HepG2 (cell line): ENCODE measurements around the gene ARFGEF2. TPM values are rescaled to one million over a fixed set of nuclear protein-coding genes. Genes with fewer than 3 reads are reported as not detected.

Experiments used
- ATAC-seq: fragments of 200-7000 bp; cut with Tn5 transposase; 3 replicates; pipeline ENCODE4 v1.9.1; 2020; ENCODE audit warnings: mild to moderate bottlenecking, moderate library complexity
- BruUV-seq: library from RNA; stranded (reverse); fragments of 400-500 nt; replicated peaks from 2 replicates; lab custom pipeline; 2021; lab: Mats Ljungman, UMichigan
- CTCF ChIA-PET: fragments of 300-600 bp; formaldehyde crosslinking; extraction: SDS; loops from one replicate; lab custom pipeline; 2021; ENCODE audit warnings: low total read pairs, inconsistent platforms, low intra/inter-chr PET ratio; lab: Yijun Ruan, JAX
- POLR2A ChIA-PET: fragments of 350-600 bp; sonication (Branson Sonifier 250); formaldehyde crosslinking; loops from one replicate; lab custom pipeline; 2020; ENCODE audit warnings: antibody characterized with exemption, inconsistent platforms; lab: Yijun Ruan, JAX
- DNase-seq: peaks from one replicate; pipeline ENCODE4 v3.0.0-alpha.2; 2015; ENCODE audit warnings: low spot score
- FAIRE-seq: peaks from 3 replicates; lab custom pipeline; 2011; peaks lifted over from hg19 to GRCh38; lab: Jason Lieb, UNC
- H2AFZ ChIP-seq: one replicate; pipeline ENCODE4 v1.6.1; 2011; ENCODE audit warnings: low read length, inconsistent platforms
- H3K27ac ChIP-seq: fragments of 300-600 bp; 3 replicates; pipeline ENCODE4 v1.8.0; 2011; ENCODE audit warnings: mixed run types, mild to moderate bottlenecking, mixed read lengths, low read length, inconsistent platforms; ENCODE audit not compliant: insufficient read depth; ENCODE audit errors: extremely low read length
- H3K27me3 ChIP-seq, 2 experiments: fragments of 200-600 bp in 1 of 2; 2 replicates in 1 of 2; 3 replicates in 1 of 2; pipeline versions ENCODE4 v1.6.0 to v1.8.0; 2011; ENCODE audit warnings: low read length in 2 of 2, mild to moderate bottlenecking in 2 of 2, moderate library complexity in 2 of 2, inconsistent platforms in 1 of 2; ENCODE audit not compliant: insufficient read depth in 2 of 2, control insufficient read depth in 1 of 2
- H3K36me3 ChIP-seq, 2 experiments: fragments of 200-600 bp in 1 of 2; replicated peaks in 1 of 2; 2 replicates in 1 of 2; 3 replicates in 1 of 2; pipeline versions ENCODE4 v1.5.1 to v1.8.0; 2011; ENCODE audit warnings: low read length in 2 of 2, inconsistent platforms in 1 of 2; ENCODE audit not compliant: insufficient read depth in 2 of 2, control insufficient read depth in 1 of 2
- H3K4me1 ChIP-seq: 2 replicates; pipeline ENCODE4 v1.5.1; 2012; ENCODE audit warnings: low read length, inconsistent platforms; ENCODE audit not compliant: insufficient read depth
- H3K4me2 ChIP-seq: 2 replicates; pipeline ENCODE4 v1.6.0; 2011; ENCODE audit warnings: low read depth, low read length, inconsistent platforms
- H3K4me3 ChIP-seq, 3 experiments: fragments of 200-600 bp in 1 of 3; sonication (generic), shearing (Covaris generic) in 1 of 3; replicated peaks in 1 of 3; 2 replicates each; pipeline ENCODE4 v1.5.1; 2011 to 2016; ENCODE audit warnings: low read length in 3 of 3, inconsistent platforms in 2 of 3, low read depth in 2 of 3, mild to moderate bottlenecking in 2 of 3, control low read depth in 1 of 3, mixed read lengths in 1 of 3; ENCODE audit not compliant: insufficient read depth in 1 of 3
- H3K79me2 ChIP-seq: one replicate; pipeline ENCODE4 v1.6.1; 2011; ENCODE audit warnings: low read length, inconsistent platforms; ENCODE audit not compliant: insufficient read depth
- H3K9ac ChIP-seq: 2 replicates; pipeline ENCODE4 v1.6.0; 2011; ENCODE audit warnings: mild to moderate bottlenecking, low read depth, low read length, inconsistent platforms; ENCODE audit not compliant: insufficient read depth
- H3K9me3 ChIP-seq: 2 replicates; pipeline ENCODE4 v1.5.1; 2012; ENCODE audit warnings: mild to moderate bottlenecking, low read length
- H4K20me1 ChIP-seq: 2 replicates; pipeline ENCODE4 v1.6.0; 2011; ENCODE audit warnings: inconsistent platforms, mild to moderate bottlenecking, low read length, moderate library complexity; ENCODE audit not compliant: insufficient read depth
- CENPT ChIP-seq: sonication (generic); formaldehyde crosslinking; IDR thresholded peaks from 2 replicates; pipeline ENCODE4 v1.8.0; 2022; ENCODE audit warnings: low read depth, mild to moderate bottlenecking, moderate library complexity, missing genetic modification reagents
- GPN1 ChIP-seq: sonication (generic); formaldehyde crosslinking; IDR thresholded peaks from 2 replicates; pipeline ENCODE4 v1.5.1; 2020; ENCODE audit warnings: missing genetic modification reagents, borderline replicate concordance
- JARID2 ChIP-seq: sonication (generic); formaldehyde crosslinking; IDR thresholded peaks from 2 replicates; pipeline ENCODE4 v1.8.1; 2023; ENCODE audit warnings: missing genetic modification reagents, inconsistent platforms; ENCODE audit not compliant: insufficient replicate concordance
- KLF16 ChIP-seq, 2 experiments: sonication (generic) in 1 of 2; formaldehyde crosslinking in 1 of 2; IDR thresholded peaks; 2 replicates each; pipeline versions ENCODE4 v1.6.1 to v1.8.0; 2016 to 2023; ENCODE audit warnings: missing genetic modification reagents in 2 of 2, missing compliant biosample characterization in 1 of 2
- MED13 ChIP-seq: sonication (generic); formaldehyde crosslinking; IDR thresholded peaks from 2 replicates; pipeline ENCODE4 v1.5.0; 2020; ENCODE audit warnings: missing genetic modification reagents
- NPAS2 ChIP-seq: sonication (generic); formaldehyde crosslinking; IDR thresholded peaks from 2 replicates; pipeline ENCODE4 v1.8.0; 2022; ENCODE audit warnings: mild to moderate bottlenecking, missing genetic modification reagents, borderline replicate concordance
- PCBP1 ChIP-seq: fragments of 200-400 bp; formaldehyde crosslinking; IDR thresholded peaks from 2 replicates; pipeline ENCODE4 v1.6.1; 2017; ENCODE audit warnings: mild to moderate bottlenecking, low read depth, low read length, borderline replicate concordance
- PHB2 ChIP-seq: fragments of 450-650 bp; IDR thresholded peaks from 2 replicates; pipeline ENCODE4 v1.6.1; 2018; ENCODE audit not compliant: partially characterized antibody
- PLRG1 ChIP-seq: fragments of 450-650 bp; conservative IDR thresholded peaks from 2 replicates; pipeline ENCODE4 v1.6.1; 2016
- POLR2AphosphoS5 ChIP-seq: IDR thresholded peaks from 2 replicates; pipeline ENCODE4 v1.6.1; 2012; ENCODE audit warnings: low read depth, low read length
- RAD21 ChIP-seq: fragments of 450-650 bp; formaldehyde crosslinking; IDR thresholded peaks from 2 replicates; pipeline ENCODE4 v1.5.0; 2020; ENCODE audit warnings: mild to moderate bottlenecking
- RBAK ChIP-seq: sonication (generic); formaldehyde crosslinking; IDR thresholded peaks from 2 replicates; pipeline ENCODE4 v1.5.1; 2020; ENCODE audit warnings: mild to moderate bottlenecking, missing genetic modification reagents
- SMC3 ChIP-seq: IDR thresholded peaks from 2 replicates; pipeline ENCODE4 v1.6.1; 2011; ENCODE audit warnings: low read length, improper control_type of control experiment
- SMYD3 ChIP-seq: sonication (generic); formaldehyde crosslinking; IDR thresholded peaks from 2 replicates; pipeline ENCODE4 v1.8.1; 2023; ENCODE audit warnings: mild to moderate bottlenecking, missing genetic modification reagents
- STAG1 ChIP-seq: sonication (generic); formaldehyde crosslinking; IDR thresholded peaks from 2 replicates; pipeline ENCODE4 v1.4.0; 2020; ENCODE audit warnings: missing genetic modification reagents
- ZBTB39 ChIP-seq: sonication (generic); formaldehyde crosslinking; IDR thresholded peaks from 2 replicates; pipeline ENCODE4 v1.5.0; 2020; ENCODE audit warnings: missing genetic modification reagents
- ZBTB8A ChIP-seq: sonication (generic); formaldehyde crosslinking; IDR thresholded peaks from 2 replicates; pipeline ENCODE4 v1.4.0; 2020; ENCODE audit warnings: mild to moderate bottlenecking, low read depth, missing genetic modification reagents, borderline replicate concordance
- ZNF101 ChIP-seq: sonication (generic); formaldehyde crosslinking; IDR thresholded peaks from 2 replicates; pipeline ENCODE4 v1.4.0; 2020; ENCODE audit warnings: mild to moderate bottlenecking, low read depth, missing genetic modification reagents, borderline replicate concordance
- ZNF276 ChIP-seq: sonication (generic); formaldehyde crosslinking; IDR thresholded peaks from 2 replicates; pipeline ENCODE4 v1.4.0; 2020; ENCODE audit warnings: mild to moderate bottlenecking, low read depth, missing genetic modification reagents
- ZNF598 ChIP-seq: sonication (generic); formaldehyde crosslinking; IDR thresholded peaks from 2 replicates; pipeline ENCODE4 v1.5.1; 2020; ENCODE audit warnings: mild to moderate bottlenecking, missing genetic modification reagents, borderline replicate concordance
- ZNF607 ChIP-seq: sonication (generic); formaldehyde crosslinking; IDR thresholded peaks from 2 replicates; pipeline ENCODE4 v1.5.1; 2020; ENCODE audit warnings: missing genetic modification reagents, mild to moderate bottlenecking, borderline replicate concordance
- ZNF652 ChIP-seq: IDR thresholded peaks from 2 replicates; pipeline ENCODE4 v1.6.1; 2016; ENCODE audit warnings: low read depth, borderline replicate concordance
- ZNF747 ChIP-seq: sonication (generic); formaldehyde crosslinking; IDR thresholded peaks from 2 replicates; pipeline ENCODE4 v1.8.1; 2023; ENCODE audit warnings: missing genetic modification reagents, mild to moderate bottlenecking, borderline replicate concordance
- ZNF850 ChIP-seq: sonication (generic); formaldehyde crosslinking; conservative IDR thresholded peaks from 2 replicates; pipeline ENCODE4 v1.9.0; 2021; ENCODE audit warnings: mild to moderate bottlenecking, missing genetic modification reagents
- WGBS: methylation state at CpG from one replicate; pipeline ENCODE4 v1.1.6; 2017; ENCODE audit warnings: low lambda C conversion rate; 5-methylcytosine and 5-hydroxymethylcytosine counted together
- in situ Hi-C: cut with HindIII; loops from 2 replicates; pipeline ENCODE4 v1.10.0; 2017; ENCODE audit warnings: low pct_unique_long_range_greater_than_20kb; ENCODE audit not compliant: extremely low pct_ligation_motif_present
- intact Hi-C: fragments of 100-400 bp; cut with micrococcal nuclease; formaldehyde crosslinking; loops from one replicate; pipeline ENCODE4 v1.10.0; 2022; ENCODE audit not compliant: unreplicated experiment
- polyA plus RNA-seq, 8 experiments: library from polyadenylated mRNA; depleted of rRNA in 3 of 8; stranded (reverse) in 7 of 8; unstranded in 1 of 8; fragments of >200 nt; fragmentation: Illumina TruSeq in 4 of 8; extraction: Trizol in 4 of 8; gene quantifications; 2 replicates each; pipeline versions ENCODE4 v1.2.1 to v1.2.3, GENCODE V29; 2011 to 2016; ENCODE audit warnings: low read depth in 4 of 8, missing spikeins in 1 of 8, mixed read lengths in 1 of 8; ENCODE audit not compliant: insufficient read depth in 1 of 8
- total RNA-seq, 5 experiments: library from RNA; depleted of rRNA; stranded (reverse); fragments of >200 nt; fragmentation: Illumina TruSeq; extraction: Trizol; gene quantifications; 2 replicates each; pipeline ENCODE4 v1.2.3, GENCODE V29; 2016; ENCODE audit warnings: low read depth in 1 of 5

Gene ARFGEF2
- total and polyA plus RNA-seq, 2 of the 13 experiments (the other 11 are each of a cell fraction or from before 2014, with no cell fraction given), result 44.0 to 60.8 TPM

GRCh38 chr20:49028684-49029083, 107.2 kb downstream of the ARFGEF2 start:
- H3K4me3 ChIP-seq, result no peak overlapping the region
- H3K4me2 ChIP-seq, result no peak overlapping the region
- H3K27me3 ChIP-seq, result no peaks in the 10 kb centered on the region
- in situ Hi-C loops (no loop called here), intact Hi-C loops (loop anchor here (2.0 kb wide), 1 partner anchor 24 kb away; no protein-coding TSS in a partner anchor)
- H3K27ac ChIP-seq, result no peak overlapping the region
- DNase-seq (peak; percentile 58), ATAC-seq (peak; percentile 84), FAIRE-seq (peak; percentile 4)
- ChIA-PET CTCF (no interaction called here), POLR2A (interaction anchor here (0.5 to 1.3 kb wide), 2 partner anchors 18 to 190 kb away, joined by 4 to 7 read pairs; partner anchors contain the start of genes CSE1L and DDX27)
- no peaks in the 10 kb centered on the region for H4K20me1 ChIP-seq
- H3K9me3 ChIP-seq, result no peaks in the 10 kb centered on the region
- H3K36me3 ChIP-seq, result peaks cover 52 to 78% of the 10 kb centered on the region in 2 experiments
- BruUV-seq, result no TSS peak
- H2AFZ ChIP-seq, result no peak overlapping the region
- no peaks in the 10 kb centered on the region for H3K79me2 ChIP-seq
- WGBS, result 90% methylated on average over 2 of the region's 2 CpGs
- H3K9ac ChIP-seq, result no peak overlapping the region
- no peaks in the 10 kb centered on the region for H3K4me1 ChIP-seq
- TF ChIP-seq SMC3 (peak; percentile 13; the same call in 1 of the 2 replicates), JARID2 (CRISPR knock-in tag) (no peak), ZNF598 (CRISPR knock-in tag) (no peak), ZNF101 (CRISPR knock-in tag) (no peak), ZNF850 (CRISPR knock-in tag) (no peak), MED13 (no peak), GPN1 (CRISPR knock-in tag) (no peak), ZNF607 (CRISPR knock-in tag) (no peak), ZNF652 (CRISPR knock-in tag) (peak; percentile 77), PCBP1 (no peak), KLF16 (CRISPR knock-in tag; IDR thresholded peaks at IDR 0.05) (0 out of 4 replicates have a peak, but pooled peaks of 1 of the 2 experiments have one; percentile 51), ZNF747 (CRISPR knock-in tag) (no peak), STAG1 (CRISPR knock-in tag) (peak; percentile 58), PLRG1 (no peak), PHB2 (no peak), NPAS2 (CRISPR knock-in tag) (no peak), ZNF276 (CRISPR knock-in tag) (no peak), RBAK (no peak), SMYD3 (CRISPR knock-in tag) (no peak), RAD21 (peak; percentile 29; the same call in 1 of the 2 replicates), POLR2AphosphoS5 (no peak), CENPT (CRISPR knock-in tag) (no peak), ZBTB8A (no peak), ZBTB39 (CRISPR knock-in tag) (no peak)
